ENCODE measurements around the gene MAP3K19. TPM values are rescaled to one million over a fixed set of nuclear protein-coding genes. Genes with fewer than 3 reads are reported as not detected.

Gene MAP3K19
- total RNA-seq, 1 experiment from 2014 or later = not detected

- DNase-seq = peak; percentile 9
- H3K4me3 ChIP-seq (ENCODE audit: insufficient read depth, low read depth, low read length) = peak overlapping the region; percentile 79
- no peaks in the 10 kb centered on the region for H3K36me3 ChIP-seq (replicated peaks; ENCODE audit: control insufficient read depth, insufficient read depth, low read length)
- H3K27me3 ChIP-seq (ENCODE audit: control insufficient read depth, insufficient read depth, low read length) = no peaks in the 10 kb centered on the region
Observed at GRCh38 chr2:134917888-134918525, 129.2 kb downstream of the MAP3K19 start.

DNA sequence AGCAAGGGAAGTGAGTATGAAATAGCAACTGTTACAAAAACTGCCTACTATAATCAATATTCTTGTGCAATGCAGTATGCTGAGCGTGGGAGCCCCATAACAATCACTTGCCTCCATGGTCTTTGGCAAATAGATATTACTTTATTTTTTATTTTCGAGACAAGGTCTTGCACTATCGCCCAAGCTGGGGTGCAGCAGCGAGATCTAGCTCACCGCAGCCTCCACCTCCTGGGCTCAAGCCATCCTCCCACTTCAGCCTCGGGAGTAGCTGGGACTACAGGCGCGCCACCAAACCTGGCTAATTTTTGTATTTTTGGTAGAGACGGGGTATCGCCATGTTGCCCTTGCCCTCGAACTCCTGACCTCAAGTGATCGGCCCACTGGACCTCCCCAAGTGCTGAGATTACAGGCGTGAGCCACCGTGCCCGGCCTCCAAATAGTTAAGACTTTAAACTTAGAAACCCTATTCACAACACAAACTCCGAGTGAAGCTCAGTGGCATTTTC, 129.8 kb downstream of the MAP3K19 start:
- Histone ChIP-seq H3K36me3 (replicated peaks; ENCODE audit: control insufficient read depth, insufficient read depth, low read length) (no peaks in the 10 kb centered on the region), H3K27me3 (ENCODE audit: control insufficient read depth, insufficient read depth, low read length) (no peaks in the 10 kb centered on the region), H3K4me3 (ENCODE audit: insufficient read depth, low read depth, low read length) (peak overlapping the region; percentile 79)
- DNase-seq = no peak

Other genes starting within 250 kb of the MAP3K19 start
- not detected in 2 replicates for gene ACMSD, start 208.8 kb downstream of the MAP3K19 start, total RNA-seq (2014; rRNA removed; shearing (Covaris generic))
- 30.1 and 33.7 TPM in 2 replicates for gene CCNT2, start 128.6 kb downstream of the MAP3K19 start, total RNA-seq (2014; rRNA removed; shearing (Covaris generic))
- gene RAB3GAP1, start 4.8 kb upstream of the MAP3K19 start, total RNA-seq (2014; rRNA removed; shearing (Covaris generic)) = 29.7 and 42.7 TPM in 2 replicates